Measurements from ENCODE around the gene ZSCAN22. TPM values are rescaled to one million over a fixed set of nuclear protein-coding genes. Genes with fewer than 3 reads are reported as not detected.

ZSCAN22 gene
- total RNA-seq, 1 donor from 2014 or later: 6.3 TPM

DNA sequence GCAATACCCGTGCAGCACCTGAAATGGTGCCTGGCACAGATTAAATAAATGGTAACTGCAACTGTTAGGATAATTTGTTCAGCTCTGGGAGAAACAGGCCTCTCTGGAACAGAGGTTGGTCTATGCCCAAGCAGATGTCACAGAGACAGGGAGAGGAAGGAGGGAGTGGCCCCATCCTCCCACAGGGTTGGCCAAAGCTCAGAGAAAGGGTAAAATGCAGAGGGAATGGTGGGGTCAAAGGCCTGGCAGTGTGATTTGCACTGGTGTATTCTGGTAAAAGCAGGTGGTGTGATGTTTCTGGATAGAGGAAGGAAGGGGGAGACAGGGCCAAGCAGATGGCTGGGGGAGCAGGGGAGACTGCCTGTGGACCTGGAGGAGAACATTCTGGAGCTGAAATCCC is 9.4 kb downstream of the ZSCAN22 start:
- DNase-seq (ENCODE audit: low read depth, low spot score): no peak
- H3K36me3 Mint-ChIP-seq (ENCODE audit: low read depth): peaks cover 22% of the 10 kb centered on the region
- no peak overlapping the region for H3K4me3 Mint-ChIP-seq
- H3K4me1 Mint-ChIP-seq: no peaks in the 10 kb centered on the region
- H3K27me3 Mint-ChIP-seq (ENCODE audit: low read depth): no peaks in the 10 kb centered on the region
- TF ChIP-seq, protein P1, sequence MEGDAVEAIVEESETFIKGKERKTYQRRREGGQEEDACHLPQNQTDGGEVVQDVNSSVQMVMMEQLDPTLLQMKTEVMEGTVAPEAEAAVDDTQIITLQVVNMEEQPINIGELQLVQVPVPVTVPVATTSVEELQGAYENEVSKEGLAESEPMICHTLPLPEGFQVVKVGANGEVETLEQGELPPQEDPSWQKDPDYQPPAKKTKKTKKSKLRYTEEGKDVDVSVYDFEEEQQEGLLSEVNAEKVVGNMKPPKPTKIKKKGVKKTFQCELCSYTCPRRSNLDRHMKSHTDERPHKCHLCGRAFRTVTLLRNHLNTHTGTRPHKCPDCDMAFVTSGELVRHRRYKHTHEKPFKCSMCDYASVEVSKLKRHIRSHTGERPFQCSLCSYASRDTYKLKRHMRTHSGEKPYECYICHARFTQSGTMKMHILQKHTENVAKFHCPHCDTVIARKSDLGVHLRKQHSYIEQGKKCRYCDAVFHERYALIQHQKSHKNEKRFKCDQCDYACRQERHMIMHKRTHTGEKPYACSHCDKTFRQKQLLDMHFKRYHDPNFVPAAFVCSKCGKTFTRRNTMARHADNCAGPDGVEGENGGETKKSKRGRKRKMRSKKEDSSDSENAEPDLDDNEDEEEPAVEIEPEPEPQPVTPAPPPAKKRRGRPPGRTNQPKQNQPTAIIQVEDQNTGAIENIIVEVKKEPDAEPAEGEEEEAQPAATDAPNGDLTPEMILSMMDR (conservative IDR thresholded peaks at IDR 0.05): no peak
- H3K9me3 Mint-ChIP-seq: no peaks in the 10 kb centered on the region
- peak overlapping the region; percentile 50 for H3K27ac Mint-ChIP-seq (ENCODE audit: unreplicated experiment)

DNA sequence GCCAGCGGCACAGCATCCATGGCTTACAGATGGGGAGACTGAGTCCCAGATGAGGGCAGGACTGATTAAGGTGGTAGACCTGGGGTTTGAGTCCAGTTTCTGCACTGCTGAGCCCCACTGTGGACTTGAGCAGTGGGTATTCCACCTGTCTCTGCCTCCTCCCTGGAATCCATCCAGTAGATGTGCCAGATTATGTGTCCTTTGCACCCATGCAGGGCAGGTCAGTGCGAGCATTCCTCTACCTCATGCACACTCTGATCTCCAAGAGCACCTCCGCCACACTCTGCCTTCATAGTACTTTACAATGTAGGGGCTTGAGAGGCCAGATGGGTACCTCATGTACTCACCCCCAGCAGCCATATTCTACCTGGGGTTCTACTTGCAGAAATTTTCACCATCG is 10.0 kb downstream of the ZSCAN22 start:
- no peaks in the 10 kb centered on the region for H3K9me3 Mint-ChIP-seq
- no peak overlapping the region for H3K27ac Mint-ChIP-seq (ENCODE audit: unreplicated experiment)
- no peak overlapping the region for H3K4me3 Mint-ChIP-seq
- H3K27me3 Mint-ChIP-seq (ENCODE audit: low read depth): no peaks in the 10 kb centered on the region
- no peaks in the 10 kb centered on the region for H3K4me1 Mint-ChIP-seq
- DNase-seq (ENCODE audit: low read depth, low spot score): no peak
- TF ChIP-seq, protein P1 (conservative IDR thresholded peaks at IDR 0.05): no peak
- H3K36me3 Mint-ChIP-seq (ENCODE audit: low read depth): peaks cover 24% of the 10 kb centered on the region

DNA sequence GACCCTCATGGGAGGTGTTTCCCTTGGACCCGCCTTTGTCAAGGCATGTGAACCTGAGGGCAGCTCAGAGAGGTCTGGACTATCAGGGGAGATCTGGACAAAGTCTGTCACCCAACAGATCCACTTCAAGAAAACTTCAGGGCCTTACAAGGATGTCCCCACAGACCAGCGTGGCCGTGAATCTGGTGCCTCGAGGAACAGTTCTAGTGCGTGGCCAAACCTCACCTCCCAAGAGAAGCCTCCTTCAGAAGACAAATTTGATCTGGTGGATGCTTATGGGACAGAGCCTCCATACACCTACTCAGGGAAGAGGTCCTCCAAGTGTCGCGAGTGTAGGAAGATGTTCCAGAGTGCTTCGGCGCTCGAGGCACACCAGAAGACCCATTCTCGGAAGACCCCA is 11.5 kb downstream of the ZSCAN22 start:
- no peak overlapping the region for H3K4me3 Mint-ChIP-seq
- no peak overlapping the region for H3K27ac Mint-ChIP-seq (ENCODE audit: unreplicated experiment)
- no peaks in the 10 kb centered on the region for H3K27me3 Mint-ChIP-seq (ENCODE audit: low read depth)
- H3K4me1 Mint-ChIP-seq: no peaks in the 10 kb centered on the region
- no peak for DNase-seq (ENCODE audit: low read depth, low spot score)
- no peaks in the 10 kb centered on the region for H3K9me3 Mint-ChIP-seq
- H3K36me3 Mint-ChIP-seq (ENCODE audit: low read depth): peaks cover 27% of the 10 kb centered on the region
- TF ChIP-seq, protein P1 (conservative IDR thresholded peaks at IDR 0.05): no peak

DNA sequence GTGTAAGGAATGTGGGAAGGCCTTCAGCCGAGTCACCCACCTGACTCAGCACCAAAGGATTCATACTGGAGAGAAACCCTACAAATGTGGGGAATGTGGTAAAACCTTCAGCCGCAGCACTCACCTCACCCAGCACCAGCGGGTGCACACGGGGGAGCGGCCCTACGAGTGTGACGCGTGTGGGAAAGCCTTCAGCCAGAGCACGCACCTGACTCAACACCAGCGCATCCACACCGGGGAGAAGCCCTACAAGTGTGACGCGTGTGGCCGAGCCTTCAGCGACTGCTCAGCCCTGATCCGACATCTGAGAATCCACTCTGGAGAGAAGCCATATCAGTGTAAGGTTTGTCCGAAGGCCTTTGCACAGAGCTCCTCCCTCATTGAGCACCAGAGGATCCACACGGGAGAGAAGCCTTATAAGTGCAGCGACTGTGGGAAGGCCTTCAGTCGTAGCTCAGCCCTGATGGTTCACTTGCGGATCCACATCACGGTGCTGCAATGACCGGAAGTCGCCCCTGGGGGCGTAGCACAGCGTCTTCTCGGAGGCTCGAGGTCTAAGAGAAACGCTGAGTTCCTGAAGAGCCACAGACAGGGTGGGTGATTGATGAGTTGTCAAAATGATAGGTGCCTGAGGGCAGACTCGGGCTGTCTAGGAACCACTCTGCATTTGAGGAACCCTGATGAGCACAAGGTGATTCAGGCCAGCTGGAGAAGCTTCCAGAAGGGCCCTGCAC is 12.2 kb downstream of the ZSCAN22 start:
- DNase-seq (ENCODE audit: low read depth, low spot score): peak; percentile 26
- H3K4me3 Mint-ChIP-seq: no peak overlapping the region
- H3K9me3 Mint-ChIP-seq: no peaks in the 10 kb centered on the region
- H3K27ac Mint-ChIP-seq (ENCODE audit: unreplicated experiment): no peak overlapping the region
- no peaks in the 10 kb centered on the region for H3K4me1 Mint-ChIP-seq
- peaks cover 27% of the 10 kb centered on the region for H3K36me3 Mint-ChIP-seq (ENCODE audit: low read depth)
- no peaks in the 10 kb centered on the region for H3K27me3 Mint-ChIP-seq (ENCODE audit: low read depth)
- TF ChIP-seq, protein P1 (conservative IDR thresholded peaks at IDR 0.05): peak; percentile 47

DNA sequence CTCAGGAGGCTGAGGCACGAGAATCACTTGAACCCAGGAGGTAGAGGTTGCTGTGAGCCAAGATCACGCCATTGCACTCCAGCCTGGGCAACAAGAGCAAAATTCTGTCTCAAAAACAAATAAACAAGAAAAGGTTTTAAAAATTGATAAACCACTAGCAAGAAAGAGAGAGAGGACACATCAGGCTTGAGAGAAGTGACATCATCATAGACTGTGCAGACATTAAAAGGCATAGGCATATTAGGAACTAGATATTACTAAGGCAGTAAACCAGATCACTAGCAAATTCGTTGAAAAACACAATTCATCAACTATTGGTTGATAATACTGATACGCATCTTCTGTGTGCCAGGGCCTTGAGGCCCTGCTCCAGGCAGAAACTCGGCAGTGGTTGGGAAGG is 18.8 kb downstream of the ZSCAN22 start:
- H3K4me3 Mint-ChIP-seq: peak overlapping the region; percentile 91
- DNase-seq (ENCODE audit: low read depth, low spot score): no peak
- peaks cover 9% of the 10 kb centered on the region for H3K36me3 Mint-ChIP-seq (ENCODE audit: low read depth)
- peaks cover 23% of the 10 kb centered on the region for H3K4me1 Mint-ChIP-seq
- H3K27me3 Mint-ChIP-seq (ENCODE audit: low read depth): peaks cover 18% of the 10 kb centered on the region
- H3K9me3 Mint-ChIP-seq: no peaks in the 10 kb centered on the region
- H3K27ac Mint-ChIP-seq (ENCODE audit: unreplicated experiment): no peak overlapping the region
- TF ChIP-seq, protein P1 (conservative IDR thresholded peaks at IDR 0.05): no peak
